Osteoblast (primary cell): Measurements from ENCODE around the gene GOLGA6D. TPM values are rescaled to one million over a fixed set of nuclear protein-coding genes. Genes with fewer than 3 reads are reported as not detected.
"Not testable (repeated sequence)": the region's sequence is repeated elsewhere in the genome, so short reads cannot be mapped to it uniquely, and the experiment has no call there.

Source experiments
- DNase-seq: peaks from one replicate; pipeline ENCODE4 v3.0.0; 2011; ENCODE audit warnings: low spot score, mixed read lengths; ENCODE audit not compliant: insufficient read length; ENCODE audit errors: missing footprints
- H2AFZ ChIP-seq: 2 replicates; pipeline ENCODE4 v1.6.0; 2011; ENCODE audit warnings: mild to moderate bottlenecking, low read length
- H3K27ac ChIP-seq: 2 replicates; pipeline ENCODE4 v1.5.1; 2011; ENCODE audit warnings: mild to moderate bottlenecking, low read depth, low read length, moderate library complexity
- H3K27me3 ChIP-seq: 2 replicates; pipeline ENCODE4 v1.6.0; 2012; ENCODE audit warnings: mild to moderate bottlenecking, control low read depth, inconsistent platforms, low read length, moderate library complexity; ENCODE audit not compliant: insufficient read depth
- H3K36me3 ChIP-seq: 2 replicates; pipeline ENCODE4 v1.5.1; 2011; ENCODE audit warnings: mild to moderate bottlenecking, low read length, control low read depth, moderate library complexity; ENCODE audit not compliant: insufficient read depth
- H3K4me1 ChIP-seq: 2 replicates; pipeline ENCODE4 v1.5.1; 2011; ENCODE audit warnings: mild to moderate bottlenecking, low read length, control low read depth, moderate library complexity; ENCODE audit not compliant: insufficient read depth
- H3K4me2 ChIP-seq: 2 replicates; pipeline ENCODE4 v1.6.0; 2011; ENCODE audit warnings: mild to moderate bottlenecking, low read length; ENCODE audit not compliant: insufficient read depth
- H3K4me3 ChIP-seq: fragments of 200-600 bp; sonication (generic); 3 replicates; pipeline ENCODE4 v1.5.1; 2012; ENCODE audit warnings: mild to moderate bottlenecking, low read length, inconsistent platforms; ENCODE audit not compliant: insufficient read depth
- H3K79me2 ChIP-seq: 2 replicates; pipeline ENCODE4 v1.6.0; 2012; ENCODE audit warnings: mild to moderate bottlenecking, low read length, control low read depth, inconsistent platforms; ENCODE audit not compliant: insufficient read depth
- H3K9me3 ChIP-seq: 2 replicates; pipeline ENCODE4 v1.5.1; 2011; ENCODE audit warnings: low read depth, low read length, control low read depth
- H4K20me1 ChIP-seq: 2 replicates; pipeline ENCODE4 v1.6.0; 2012; ENCODE audit warnings: mild to moderate bottlenecking, low read length, control low read depth; ENCODE audit not compliant: insufficient read depth
- total RNA-seq: library from RNA; depleted of rRNA; stranded (reverse); fragments of >200 nt; gene quantifications from 2 replicates; pipeline ENCODE4 v1.2.3, GENCODE V29; 2012
- TF ChIP-seq, protein P1 (sequence below): IDR thresholded peaks from 2 replicates; pipeline ENCODE4 v1.5.1; 2011; ENCODE audit warnings: mild to moderate bottlenecking, low read depth, low read length, moderate library complexity; ENCODE audit errors: extremely low read depth

Gene GOLGA6D
- total RNA-seq, 1 donor = not detected

DNA sequence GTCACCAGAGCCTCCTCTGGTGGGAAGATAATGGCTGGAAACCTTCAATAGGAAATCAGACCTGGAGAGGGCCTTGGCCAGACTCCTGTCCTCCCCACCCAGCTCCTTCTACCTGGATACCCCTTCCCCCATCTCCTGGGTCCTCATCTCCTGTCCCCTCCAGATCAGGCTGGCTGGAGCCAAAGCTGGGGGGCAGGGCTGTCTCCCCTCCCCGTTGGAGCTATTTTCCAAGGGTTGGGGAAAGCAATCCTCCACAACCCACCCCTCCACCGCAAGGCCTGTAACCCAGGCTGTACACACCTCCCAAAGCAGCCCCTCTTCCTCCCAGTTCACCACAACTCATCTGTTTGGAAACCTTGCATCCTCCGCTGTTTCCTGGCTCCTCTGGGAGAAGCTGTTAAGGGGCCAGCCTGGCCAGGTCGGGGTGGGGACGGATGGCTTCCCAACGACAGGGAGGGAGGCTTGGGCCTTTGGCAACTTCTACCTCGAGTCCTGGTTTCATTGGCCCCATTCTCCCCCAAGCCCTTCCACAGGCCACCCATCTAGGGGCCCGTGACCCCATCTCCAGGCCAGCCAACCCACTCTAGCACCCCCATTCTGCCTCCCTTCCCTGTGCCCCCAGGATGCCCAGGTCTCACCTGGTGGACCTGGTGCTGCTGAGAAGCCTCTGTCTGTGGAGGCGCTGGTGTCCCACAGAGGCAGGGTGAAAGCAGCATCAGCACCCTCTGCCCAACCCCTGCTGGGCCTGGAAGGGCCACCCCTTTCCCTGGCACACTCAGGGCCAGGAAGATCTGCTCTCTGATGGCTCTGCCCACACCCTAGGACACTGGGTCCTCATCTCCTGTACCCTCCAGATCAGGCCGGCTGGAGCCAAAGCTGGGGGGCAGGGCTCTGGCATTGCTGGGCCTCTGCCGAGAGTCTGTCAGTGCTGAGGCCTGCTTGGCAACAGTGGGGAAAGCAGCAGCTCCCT is 46.6 kb upstream of the GOLGA6D start:
- Histone ChIP-seq H3K4me3 (no peak overlapping the region), H3K79me2 (no peaks in the 10 kb centered on the region), H2AFZ (no peak overlapping the region), H3K4me2 (no peak overlapping the region), H3K9me3 (no peaks in the 10 kb centered on the region), H3K36me3 (no peaks in the 10 kb centered on the region), H3K27me3 (peaks cover 60% of the 10 kb centered on the region), H4K20me1 (no peaks in the 10 kb centered on the region), H3K27ac (no peak overlapping the region), H3K4me1 (no peaks in the 10 kb centered on the region)
- TF ChIP-seq, protein P1, sequence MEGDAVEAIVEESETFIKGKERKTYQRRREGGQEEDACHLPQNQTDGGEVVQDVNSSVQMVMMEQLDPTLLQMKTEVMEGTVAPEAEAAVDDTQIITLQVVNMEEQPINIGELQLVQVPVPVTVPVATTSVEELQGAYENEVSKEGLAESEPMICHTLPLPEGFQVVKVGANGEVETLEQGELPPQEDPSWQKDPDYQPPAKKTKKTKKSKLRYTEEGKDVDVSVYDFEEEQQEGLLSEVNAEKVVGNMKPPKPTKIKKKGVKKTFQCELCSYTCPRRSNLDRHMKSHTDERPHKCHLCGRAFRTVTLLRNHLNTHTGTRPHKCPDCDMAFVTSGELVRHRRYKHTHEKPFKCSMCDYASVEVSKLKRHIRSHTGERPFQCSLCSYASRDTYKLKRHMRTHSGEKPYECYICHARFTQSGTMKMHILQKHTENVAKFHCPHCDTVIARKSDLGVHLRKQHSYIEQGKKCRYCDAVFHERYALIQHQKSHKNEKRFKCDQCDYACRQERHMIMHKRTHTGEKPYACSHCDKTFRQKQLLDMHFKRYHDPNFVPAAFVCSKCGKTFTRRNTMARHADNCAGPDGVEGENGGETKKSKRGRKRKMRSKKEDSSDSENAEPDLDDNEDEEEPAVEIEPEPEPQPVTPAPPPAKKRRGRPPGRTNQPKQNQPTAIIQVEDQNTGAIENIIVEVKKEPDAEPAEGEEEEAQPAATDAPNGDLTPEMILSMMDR = no peak
- DNase-seq = peak; percentile 74

DNA sequence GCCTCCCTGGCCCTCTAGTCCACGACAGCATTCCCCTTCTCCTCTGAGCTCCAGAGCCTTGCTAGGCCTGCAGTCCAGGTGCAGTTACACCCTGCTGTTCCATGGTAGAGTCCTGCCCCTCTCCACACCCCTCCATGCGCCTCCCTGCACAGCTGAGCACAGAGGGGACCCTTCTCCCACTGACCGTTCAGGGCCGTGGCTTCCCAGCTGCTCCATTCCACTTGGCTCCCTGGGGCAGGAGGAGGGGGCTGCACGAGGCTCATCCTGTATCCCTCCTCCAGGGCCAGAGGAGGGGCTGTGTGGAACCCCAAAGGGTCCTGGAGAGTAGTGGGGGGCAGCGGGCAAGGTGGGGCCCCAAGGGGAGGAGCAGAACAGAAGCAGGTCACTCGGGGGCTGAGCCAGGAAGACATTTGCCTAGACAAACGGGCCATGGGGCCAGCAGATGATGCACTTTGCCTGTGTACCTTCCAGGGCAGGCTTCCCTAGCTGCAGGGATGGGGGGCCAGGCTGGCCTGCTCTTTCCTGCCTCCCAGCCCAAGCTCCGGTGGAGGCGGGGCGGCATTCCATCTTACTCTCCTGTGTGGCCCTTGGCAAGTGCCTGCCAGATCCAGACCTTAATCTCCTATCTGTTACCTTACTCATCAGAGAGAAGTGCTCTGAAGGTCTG is 45.2 kb upstream of the GOLGA6D start:
- Histone ChIP-seq H3K36me3 (no peaks in the 10 kb centered on the region), H3K79me2 (no peaks in the 10 kb centered on the region), H2AFZ (no peak overlapping the region), H3K27me3 (peaks cover 54% of the 10 kb centered on the region), H3K4me2 (no peak overlapping the region), H3K4me3 (no peak overlapping the region), H3K4me1 (no peaks in the 10 kb centered on the region), H3K9me3 (no peaks in the 10 kb centered on the region), H3K27ac (no peak overlapping the region), H4K20me1 (no peaks in the 10 kb centered on the region)
- TF ChIP-seq, protein P1 = no peak
- DNase-seq = no peak

DNA sequence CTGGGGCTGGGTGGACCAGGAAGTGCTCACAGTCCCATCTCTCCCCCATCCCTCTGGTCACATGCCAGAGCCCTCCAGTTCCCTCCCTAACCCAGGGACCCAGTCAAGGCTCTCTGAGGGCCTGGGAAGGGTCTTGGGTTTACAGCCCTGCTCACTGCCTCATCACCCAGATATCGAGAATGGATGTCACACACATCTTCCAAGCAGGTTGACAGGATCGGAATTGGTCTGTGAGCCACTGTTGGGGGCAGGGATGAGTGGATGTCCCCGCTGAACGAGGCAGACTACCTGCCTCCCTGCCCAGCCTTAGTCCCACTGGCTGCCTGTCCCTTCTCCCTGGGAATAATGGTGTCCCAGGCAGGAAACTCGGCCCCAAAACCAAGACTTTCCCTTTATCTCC is 44.5 kb upstream of the GOLGA6D start:
- no peak overlapping the region for H3K27ac ChIP-seq
- no peaks in the 10 kb centered on the region for H3K9me3 ChIP-seq
- no peak overlapping the region for H3K4me2 ChIP-seq
- H3K36me3 ChIP-seq = no peaks in the 10 kb centered on the region
- TF ChIP-seq, protein P1 = no peak
- peak; percentile 66 for DNase-seq
- H2AFZ ChIP-seq = no peak overlapping the region
- H3K4me3 ChIP-seq = no peak overlapping the region
- no peaks in the 10 kb centered on the region for H3K79me2 ChIP-seq
- H4K20me1 ChIP-seq = no peaks in the 10 kb centered on the region
- H3K4me1 ChIP-seq = no peaks in the 10 kb centered on the region
- H3K27me3 ChIP-seq = peaks cover 48% of the 10 kb centered on the region

DNA sequence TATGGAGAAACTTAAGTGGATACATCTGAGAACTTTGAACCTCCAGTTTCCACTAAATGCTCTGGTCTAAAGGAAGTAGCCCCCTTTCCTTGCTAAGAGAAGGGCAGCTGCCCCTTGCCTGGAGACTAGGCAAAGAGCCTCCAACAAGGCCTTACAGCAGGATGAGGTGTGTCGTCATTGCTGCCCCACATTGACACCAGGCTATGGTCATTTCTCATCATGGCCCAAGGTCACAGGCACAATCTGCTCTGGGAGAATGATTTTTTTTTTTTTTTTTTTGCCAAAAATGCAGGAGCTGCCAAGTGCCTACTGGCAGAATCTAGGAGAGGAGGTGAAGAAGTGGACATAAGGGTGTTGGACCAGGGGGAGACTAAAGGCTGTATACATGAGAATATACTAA is 36.9 kb upstream of the GOLGA6D start:
- not testable (repeated sequence) for H3K4me3 ChIP-seq

DNA sequence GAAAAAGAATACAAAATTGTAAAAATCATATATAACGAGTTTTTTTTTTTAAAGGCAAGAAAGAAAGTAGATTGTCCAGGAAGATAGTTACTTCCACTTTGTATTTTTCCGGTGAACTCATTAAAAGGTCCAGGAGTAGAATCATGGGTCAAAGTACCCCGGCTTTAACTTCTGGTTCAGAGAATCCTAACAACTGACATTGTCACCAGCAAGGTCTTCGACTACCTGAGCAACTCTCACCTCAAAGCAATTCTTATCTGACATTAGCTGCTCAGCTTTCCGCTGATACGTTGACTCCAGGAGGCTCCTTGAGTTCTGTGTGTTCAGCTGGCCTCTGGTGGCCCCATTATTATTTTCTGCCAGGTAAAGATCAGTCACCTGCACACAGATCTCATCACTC is 33.6 kb upstream of the GOLGA6D start:
- peaks cover 64% of the 10 kb centered on the region for H3K27me3 ChIP-seq
- H3K4me2 ChIP-seq, H3K36me3 ChIP-seq, H3K9me3 ChIP-seq, H3K27ac ChIP-seq, H3K4me1 ChIP-seq, H4K20me1 ChIP-seq, H3K79me2 ChIP-seq, DNase-seq, H3K4me3 ChIP-seq, H2AFZ ChIP-seq: not testable (repeated sequence)

More for the DNA sequence above, 36.9 kb upstream of the GOLGA6D start:
- H4K20me1 ChIP-seq, H2AFZ ChIP-seq, H3K36me3 ChIP-seq, H3K4me2 ChIP-seq, H3K9me3 ChIP-seq, H3K79me2 ChIP-seq, H3K27ac ChIP-seq, H3K4me1 ChIP-seq, DNase-seq: not testable (repeated sequence)
- H3K27me3 ChIP-seq = peaks cover 50% of the 10 kb centered on the region
